DMS79 (cell line): ENCODE results near the gene DNAJC11.
"Not testable (repeated sequence)": the region's sequence is repeated elsewhere in the genome, so short reads cannot be mapped to it uniquely, and the experiment has no call there.

ENCODE experiments used
- DNase-seq: peaks from one replicate; lab custom pipeline; 2025; lab: John Stamatoyannopoulos, UW

The DNAJC11 gene

DNA sequence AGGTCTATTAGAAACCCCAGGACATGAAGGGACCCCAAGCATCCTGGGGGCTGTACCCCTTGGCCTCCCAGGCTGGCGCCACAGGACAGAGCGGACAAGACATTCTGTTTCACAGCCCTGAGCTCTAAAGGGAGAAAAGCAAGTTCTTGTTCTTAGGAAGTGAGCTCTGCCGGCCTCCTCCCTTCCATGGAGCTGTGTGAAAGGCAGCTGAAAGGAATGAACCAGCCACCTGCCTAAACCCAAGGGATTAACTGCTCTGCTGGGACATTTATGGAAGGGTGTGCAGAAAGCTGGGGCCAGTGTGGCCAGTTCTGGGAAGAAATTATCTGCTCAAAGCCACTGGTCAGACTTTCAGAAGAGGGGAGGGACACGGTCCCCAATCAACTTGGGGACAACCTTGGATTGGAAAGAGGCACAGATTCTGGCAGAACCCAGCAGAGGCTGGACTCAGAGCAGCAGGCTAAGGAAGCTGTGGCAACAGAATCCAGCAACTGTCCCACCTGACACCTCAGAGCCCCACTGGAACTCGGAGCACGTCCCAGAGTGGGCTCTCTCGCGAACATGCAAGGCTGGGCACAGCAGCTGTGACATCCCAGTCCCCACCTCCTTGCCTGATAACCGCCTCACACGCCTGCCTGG lies 101.1 kb downstream of the DNAJC11 start:
- DNase-seq, result no peak

DNA sequence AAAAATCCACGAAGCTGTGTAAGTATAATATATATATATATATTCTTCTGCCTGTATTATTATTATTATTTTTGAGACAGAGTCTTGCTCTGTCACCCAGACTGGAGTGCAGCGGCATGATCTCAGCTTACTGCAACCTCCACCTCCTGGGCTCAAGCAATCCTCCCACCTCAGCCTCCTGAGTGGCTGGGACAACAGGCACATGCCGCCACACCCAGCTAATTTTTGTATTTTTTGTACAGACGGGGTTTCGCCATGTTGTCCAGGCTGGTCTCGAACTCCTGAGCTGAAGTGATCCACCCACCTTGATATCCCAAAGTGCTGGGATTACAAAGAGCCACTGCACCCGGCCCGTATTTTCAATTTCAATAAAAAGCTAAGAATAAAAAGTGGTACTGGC lies 101.6 kb downstream of the DNAJC11 start:
- DNase-seq, result not testable (repeated sequence)

DNA sequence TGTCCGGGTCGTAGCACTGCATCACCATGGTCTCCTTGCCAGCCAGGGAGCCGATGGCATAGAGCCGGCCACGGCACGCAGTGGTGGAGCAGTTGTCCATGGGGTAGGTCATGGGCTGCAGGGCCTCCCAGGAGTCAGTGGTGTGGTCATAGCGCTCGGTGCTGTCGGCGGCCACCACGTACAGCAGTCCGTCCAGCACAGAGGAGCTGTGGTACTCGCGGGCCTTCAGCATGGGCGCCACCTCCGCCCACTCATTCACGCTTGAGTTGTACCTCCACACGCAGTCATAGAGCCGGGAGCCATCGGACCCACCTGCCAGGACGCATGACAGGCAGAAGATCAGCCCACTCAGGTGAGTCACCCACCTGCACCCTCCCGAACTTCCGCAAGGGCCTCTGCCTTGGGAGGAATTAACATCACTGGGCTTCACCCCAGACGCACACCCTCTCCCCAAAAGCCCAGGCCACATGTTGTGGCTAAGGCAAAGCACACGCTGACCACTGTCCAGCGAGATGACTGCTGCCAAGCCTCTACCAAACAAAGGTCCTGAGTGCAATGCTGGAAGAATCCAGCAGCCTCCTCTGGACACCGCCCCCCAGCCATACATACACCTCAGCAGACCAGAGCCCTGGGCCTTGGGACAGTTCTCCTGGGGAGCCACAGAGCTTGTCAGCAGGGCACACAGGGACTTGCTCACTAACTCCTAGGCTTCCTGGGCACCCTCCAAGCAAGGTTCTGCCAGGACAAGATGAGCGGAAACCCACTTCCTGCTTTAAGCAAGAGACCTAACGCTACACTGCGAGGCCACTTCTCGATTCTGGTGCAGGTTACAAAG lies 102.3 kb downstream of the DNAJC11 start:
- DNase-seq, result no peak

DNA sequence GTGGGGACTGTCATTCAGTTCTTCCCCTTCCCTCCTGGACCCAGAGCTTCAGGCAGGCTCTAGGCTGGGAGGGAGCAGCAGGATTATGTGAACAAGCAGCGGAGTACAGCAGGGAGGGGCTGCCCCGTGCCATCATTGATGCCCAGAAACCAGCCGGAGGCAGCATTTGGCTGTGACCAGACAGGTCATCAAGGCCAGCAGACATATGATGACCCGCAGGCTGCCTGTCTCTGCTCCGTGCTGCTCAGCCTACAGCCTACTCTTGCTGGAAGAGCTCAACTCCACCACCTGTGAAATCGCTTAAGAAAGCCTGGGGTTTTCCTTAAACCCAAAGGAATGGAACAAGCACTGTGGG lies 103.9 kb downstream of the DNAJC11 start:
- no peak for DNase-seq

GRCh38 chr1:6596886-6597776 lies 104.5 kb downstream of the DNAJC11 start:
- DNase-seq, result no peak

- DNase-seq, result no peak
Observed at GRCh38 chr1:6596351-6596750, 105.3 kb downstream of the DNAJC11 start.

- DNase-seq, result no peak
Observed at GRCh38 chr1:6594977-6595740, 106.5 kb downstream of the DNAJC11 start.

GRCh38 chr1:6593810-6594209 lies 107.8 kb downstream of the DNAJC11 start:
- no peak for DNase-seq

GRCh38 chr1:6592865-6593593 lies 108.6 kb downstream of the DNAJC11 start:
- DNase-seq, result no peak

- DNase-seq, result no peak
Observed at GRCh38 chr1:6592441-6592840, 109.2 kb downstream of the DNAJC11 start.

DNA sequence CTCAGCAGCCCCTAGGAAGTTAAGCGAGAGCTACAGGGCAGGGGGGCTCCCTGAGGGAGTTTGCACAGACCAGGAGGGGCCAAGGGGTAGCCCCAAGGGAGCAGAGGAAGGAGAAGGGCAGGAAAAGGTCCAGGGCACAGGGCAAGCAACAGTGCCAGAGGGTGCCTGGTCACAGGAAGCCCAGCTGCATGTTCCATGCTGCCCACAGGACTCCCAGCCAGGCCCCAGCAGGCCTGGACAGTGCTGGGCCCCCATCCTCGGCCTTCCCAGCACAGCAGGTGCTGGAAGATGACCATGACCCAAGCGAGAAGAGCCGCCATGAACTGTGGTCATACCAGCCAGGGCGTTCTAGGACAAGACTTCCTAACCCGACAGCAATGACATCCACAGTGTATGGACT lies 110.0 kb downstream of the DNAJC11 start:
- DNase-seq, result no peak

- DNase-seq, result no peak
Observed at GRCh38 chr1:6591222-6591621, 110.4 kb downstream of the DNAJC11 start.

DNA sequence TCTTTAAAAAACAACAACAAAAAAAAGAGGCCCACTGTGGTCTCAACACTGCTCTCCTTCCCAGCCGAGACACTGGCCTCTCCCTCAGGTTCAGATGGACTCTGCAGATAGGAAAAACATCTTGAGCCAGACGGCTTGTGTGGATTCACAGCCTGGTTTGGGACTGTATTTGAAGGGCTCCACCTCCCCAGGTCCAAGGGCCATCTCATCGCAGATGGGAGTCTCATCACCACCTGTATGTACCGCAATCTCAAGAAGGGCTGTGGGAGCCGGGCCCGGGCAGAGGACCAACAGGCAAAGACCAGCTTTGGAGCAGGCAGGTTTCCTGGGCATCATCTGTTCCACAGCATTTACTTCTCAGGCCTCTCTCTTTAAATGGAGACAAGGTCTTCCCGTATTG lies 111.6 kb downstream of the DNAJC11 start:
- no peak for DNase-seq

GRCh38 chr1:6588893-6589520 lies 112.6 kb downstream of the DNAJC11 start:
- DNase-seq, result no peak

DNA sequence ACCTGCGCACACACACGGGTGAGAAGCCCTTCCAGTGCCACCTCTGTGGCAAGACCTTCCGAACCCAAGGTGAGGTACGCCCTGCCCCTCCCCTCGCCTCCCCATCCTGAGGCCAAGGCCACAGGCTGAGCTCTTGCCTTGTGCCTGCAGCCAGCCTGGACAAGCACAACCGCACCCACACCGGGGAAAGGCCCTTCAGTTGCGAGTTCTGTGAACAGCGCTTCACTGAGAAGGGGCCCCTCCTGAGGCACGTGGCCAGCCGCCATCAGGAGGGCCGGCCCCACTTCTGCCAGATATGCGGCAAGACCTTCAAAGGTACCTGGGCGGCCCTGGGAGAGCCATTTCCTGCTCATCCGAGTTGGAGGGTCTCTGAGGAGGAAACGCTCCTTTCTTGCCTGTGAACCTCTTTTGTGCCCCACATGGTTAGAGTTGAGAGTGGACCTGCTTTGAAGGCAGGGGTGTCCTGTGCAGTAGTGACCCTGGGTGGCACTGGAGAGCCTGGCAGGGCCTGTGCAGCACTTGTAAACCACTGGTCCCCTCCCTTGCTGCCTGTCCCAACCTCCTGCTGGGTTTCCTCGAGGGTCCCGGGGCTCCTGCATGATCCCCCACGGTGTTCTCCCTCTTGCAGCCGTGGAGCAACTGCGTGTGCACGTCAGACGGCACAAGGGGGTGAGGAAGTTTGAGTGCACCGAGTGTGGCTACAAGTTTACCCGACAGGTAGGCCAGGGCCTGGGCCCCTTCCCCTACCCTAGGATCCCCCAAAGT lies 113.3 kb downstream of the DNAJC11 start:
- DNase-seq, result peak; percentile 61

- peak; percentile 98 for DNase-seq
Observed at GRCh38 chr1:6587261-6588005, 114.2 kb downstream of the DNAJC11 start.

DNA sequence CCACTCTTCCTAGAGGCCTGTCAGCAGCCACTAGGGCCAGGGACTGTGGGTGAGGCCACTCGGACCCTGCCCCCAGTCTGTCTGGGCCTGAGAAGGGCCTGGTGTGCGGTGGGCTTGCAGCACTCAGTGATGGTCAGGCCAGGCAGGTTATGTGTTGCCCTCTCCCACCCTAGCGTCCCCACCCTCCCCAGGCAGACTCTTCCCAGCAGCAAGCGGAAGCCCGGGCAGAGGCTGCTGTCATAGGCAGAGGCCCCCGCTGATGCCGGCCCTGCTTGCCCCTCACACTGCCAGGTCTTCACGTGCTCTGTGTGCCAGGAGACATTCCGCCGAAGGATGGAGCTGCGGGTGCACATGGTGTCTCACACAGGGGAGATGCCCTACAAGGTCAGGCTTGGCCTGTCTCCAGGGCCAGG lies 115.2 kb downstream of the DNAJC11 start:
- no peak for DNase-seq

- no peak for DNase-seq
Observed at GRCh38 chr1:6585841-6586240, 115.8 kb downstream of the DNAJC11 start.

GRCh38 chr1:6585081-6585722 lies 116.4 kb downstream of the DNAJC11 start:
- DNase-seq, result no peak
